ENCODE results near the gene DIPK1C.

Gene DIPK1C

DNA sequence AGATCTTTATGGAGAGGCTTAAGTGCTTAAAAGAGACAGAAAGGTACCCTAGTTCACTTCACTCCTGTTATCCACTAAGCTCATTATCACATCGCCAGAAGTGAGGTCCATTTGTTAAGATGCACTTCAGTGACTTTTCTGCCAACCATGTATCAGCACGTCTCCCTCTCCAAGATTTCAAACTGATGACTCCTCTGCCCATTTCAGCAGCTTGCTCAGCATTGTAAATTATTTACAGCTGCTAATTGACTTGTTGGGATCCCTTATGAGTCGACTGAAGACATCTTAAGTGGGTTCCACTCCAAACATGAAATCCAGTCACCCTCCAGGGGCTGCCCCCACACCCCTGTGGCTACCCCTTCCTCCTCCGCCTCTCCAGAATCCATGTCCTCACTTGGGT is 37.3 kb downstream of the DIPK1C start:
- DNase-seq (ENCODE audit: low read depth in 2 of 2) = no peak

DNA sequence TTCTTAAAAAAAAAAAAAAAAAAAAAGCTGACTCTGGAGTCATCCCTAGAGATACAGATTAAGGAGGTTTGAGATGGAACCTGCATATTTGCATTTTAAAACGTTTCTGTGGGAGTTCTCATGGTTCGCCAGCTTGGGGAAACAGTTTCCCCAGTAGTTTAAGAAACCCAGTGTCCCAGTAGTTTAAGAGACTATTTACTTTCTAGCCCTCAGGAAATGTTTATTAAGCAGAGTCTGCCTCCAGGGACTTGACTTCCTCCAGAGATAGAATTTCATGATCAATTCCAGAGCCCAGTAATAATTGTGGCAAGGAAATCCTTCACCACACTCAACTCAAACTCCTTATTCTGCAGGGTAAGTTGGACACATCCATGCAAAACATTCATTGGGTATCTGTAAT is 39.1 kb downstream of the DIPK1C start:
- no peak for DNase-seq (ENCODE audit: low read depth in 2 of 2)

DNA sequence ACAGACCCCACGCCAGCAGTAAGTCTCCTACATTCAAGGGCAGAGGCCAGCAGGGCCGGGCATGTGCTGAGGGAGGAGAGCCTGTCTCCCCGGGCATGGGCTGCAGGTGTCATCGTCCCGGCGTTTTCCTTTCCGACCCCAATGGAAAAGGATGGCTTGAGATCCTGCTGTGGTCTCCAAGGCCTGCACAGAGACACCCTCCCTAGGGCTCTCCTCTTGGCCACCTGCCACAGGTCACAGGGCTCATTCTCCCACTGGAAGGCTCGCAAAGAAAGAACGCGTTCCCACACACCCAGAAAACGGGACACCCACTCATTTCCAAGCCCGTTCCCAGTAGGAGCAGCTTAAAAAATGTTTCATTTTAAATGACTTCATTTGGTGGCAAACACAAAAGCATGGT is 41.0 kb downstream of the DIPK1C start:
- no peak for DNase-seq (ENCODE audit: low read depth in 2 of 2)

DNA sequence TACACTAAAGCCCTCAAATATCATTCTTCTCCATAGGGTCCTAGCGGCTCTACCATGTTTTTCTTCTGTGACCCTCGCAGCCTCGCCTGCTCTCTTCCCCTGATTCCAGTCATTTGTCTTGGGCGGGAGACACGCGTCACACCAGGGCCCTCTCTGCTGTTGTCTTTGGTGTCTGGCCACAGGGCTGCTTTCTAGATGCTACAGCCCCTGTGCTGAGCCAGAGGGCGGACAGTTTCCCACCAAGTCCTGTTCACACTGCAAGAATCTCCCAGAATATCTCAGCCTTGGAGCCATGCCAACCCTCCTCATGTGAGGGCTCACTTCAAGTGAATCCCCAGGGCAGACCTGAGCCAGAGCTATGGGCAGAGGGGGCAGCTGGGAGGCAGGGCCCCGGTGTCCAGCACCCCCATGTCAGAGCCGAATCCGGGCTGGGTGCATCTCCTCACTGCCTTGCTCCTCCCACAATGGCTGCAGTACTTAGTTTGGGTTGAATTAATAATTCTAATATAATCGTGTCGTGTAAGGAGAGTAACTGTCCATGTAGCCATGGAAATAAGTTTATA is 42.1 kb downstream of the DIPK1C start:
- no peak for DNase-seq (ENCODE audit: low read depth in 2 of 2)

DNA sequence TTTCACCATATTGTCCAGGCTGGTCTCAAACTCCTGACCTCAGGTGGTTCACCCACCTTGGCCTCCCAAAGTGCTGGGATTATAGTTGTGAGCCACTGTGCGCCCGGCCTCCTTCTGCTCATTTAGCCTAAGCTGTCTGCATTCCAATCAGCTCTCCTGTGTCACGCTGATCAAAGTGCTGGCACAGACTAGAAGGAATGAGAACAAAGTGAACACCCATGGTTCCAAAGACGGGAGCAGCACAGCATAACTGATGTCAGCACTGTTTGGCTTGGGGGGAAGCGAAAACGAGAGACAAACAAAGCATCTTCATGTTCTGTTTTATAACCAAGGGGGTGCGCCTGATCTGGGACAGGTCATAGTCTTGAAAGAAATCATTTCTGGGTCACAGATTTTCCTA is 43.3 kb downstream of the DIPK1C start:
- no peak for DNase-seq (ENCODE audit: low read depth in 2 of 2)

DNA sequence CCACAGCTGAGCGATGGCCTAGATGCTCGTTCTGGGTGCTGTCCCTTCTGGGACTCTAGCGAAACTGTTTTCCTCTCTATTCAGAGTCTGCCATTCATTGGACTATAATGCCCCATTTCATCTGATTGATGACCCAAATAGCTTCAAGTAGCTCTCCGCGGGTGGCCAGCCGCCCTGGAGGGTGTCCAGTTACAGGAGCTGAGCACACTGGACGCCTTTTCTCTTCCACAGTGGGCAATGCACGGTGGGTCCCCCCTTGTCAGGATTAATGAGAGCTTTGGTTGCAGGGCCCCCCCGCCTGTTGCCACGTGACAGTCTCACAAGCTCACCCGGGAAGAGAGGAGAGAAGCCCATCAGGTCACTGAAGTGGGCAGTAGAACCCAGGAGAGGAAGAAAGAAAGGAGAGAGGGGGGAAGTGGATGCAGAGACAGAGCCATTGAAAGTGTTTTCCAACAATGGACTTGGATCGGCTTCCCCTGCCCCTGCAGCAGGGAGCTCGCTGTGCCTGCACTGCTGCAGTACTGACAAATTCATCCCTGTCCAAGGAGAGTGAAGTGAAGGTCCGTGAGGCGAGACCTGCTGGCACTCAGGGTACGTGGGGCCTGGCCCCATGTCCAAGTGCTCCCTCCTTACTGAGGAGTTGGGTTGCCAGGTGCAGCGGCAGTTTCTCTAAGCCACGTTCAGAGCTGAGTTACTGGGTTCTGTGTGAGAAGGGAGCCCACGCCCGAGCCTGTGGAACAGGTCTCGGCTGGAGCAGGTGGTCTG is 44.8 kb downstream of the DIPK1C start:
- DNase-seq (ENCODE audit: low read depth in 2 of 2) = no peak

DNA sequence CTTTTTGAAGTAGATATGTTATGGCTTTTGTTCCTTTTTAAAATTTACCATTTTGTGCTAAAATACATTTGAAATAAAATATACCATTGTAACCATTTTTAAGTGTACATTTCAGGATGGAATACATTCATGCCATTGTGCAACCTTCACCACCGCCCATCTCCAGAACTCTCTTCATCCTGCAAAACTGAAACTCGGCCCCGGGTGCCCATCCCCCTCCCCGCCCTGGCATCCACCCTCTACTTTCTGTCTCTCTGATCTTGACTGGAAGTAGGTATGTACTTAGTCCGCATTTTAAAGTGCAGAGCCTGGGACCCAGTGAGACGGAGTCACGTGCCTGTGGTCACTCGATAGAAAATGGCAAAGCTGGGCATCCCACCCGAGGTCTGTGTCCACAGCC is 45.6 kb downstream of the DIPK1C start:
- no peak for DNase-seq (ENCODE audit: low read depth in 2 of 2)

DNA sequence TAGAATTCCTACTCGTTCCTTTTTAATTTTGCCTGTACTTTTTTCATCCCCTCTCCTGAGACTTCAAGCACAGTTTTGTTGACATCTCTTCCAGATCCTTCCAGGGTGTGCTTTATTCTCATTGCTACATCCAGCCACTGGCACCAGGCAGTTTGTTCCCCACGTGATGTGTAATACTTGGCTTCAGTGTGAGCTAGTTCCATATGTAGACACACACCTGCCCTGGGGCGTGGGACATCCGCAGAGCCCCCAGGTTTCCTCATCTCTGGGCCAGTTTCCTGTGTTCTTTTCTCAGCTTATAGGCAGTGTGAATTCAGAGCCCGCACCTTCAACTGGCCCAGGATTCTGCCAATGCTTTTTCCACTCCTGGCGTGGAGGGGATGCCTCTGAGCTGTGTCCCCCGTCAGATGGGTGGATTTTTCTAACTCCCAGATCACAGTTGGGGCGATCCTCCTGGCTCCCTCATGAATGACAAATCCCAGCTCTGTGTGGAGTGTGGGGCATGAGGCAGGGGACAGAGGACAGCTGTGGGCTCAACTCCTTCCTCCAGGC is 46.6 kb downstream of the DIPK1C start:
- no peak for DNase-seq (ENCODE audit: low read depth in 2 of 2)

DNA sequence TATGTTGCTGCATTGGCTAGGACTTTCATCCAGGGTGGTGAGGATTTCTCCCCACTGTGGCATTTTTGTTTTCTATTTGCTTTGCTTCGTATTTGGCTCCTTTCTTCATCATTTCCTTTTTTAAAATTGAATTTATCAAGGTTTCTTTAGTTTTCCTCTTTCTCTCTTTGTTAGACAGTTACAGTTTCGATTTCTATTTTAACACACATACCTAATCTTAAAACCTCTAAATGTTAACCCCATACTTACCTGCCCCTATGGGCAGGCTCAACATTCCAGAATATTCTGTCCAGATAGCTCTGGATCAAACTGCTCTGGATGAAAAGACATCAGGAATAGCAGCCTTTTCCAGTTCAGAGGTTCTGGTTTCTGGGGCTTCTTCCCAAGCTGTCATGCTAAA is 49.2 kb downstream of the DIPK1C start:
- no peak for DNase-seq (ENCODE audit: low read depth in 2 of 2)

DNA sequence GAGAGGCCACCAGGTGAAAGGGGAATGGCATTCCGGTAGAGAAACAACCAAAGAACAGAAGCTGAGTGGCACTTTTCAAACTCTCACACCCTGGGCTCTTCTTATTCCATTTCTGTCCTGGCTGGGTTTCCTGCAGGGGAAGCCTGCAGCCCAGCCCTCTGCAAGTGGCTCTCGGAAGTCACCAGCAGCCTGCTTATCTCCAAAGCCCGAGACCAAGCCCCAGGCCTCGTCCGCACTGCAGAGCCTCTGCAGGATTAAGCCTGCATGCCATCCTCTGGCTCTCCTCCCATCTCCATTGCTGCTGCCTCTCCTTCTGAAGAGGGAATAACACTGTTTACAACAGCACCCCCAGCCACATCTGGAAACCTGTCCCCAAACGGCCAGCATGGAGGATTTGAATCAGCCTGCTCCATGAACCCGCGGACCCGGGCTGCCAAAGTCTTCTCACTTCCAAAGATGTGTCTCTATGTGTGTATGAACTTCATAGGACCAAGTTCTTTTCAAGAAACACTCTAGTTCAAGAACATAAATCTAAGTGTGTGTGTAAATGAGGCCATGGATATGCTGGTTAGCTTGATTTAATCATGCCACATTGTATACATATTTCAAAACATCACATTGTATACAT is 54.2 kb downstream of the DIPK1C start:
- DNase-seq (ENCODE audit: low read depth in 2 of 2) = no peak

DNA sequence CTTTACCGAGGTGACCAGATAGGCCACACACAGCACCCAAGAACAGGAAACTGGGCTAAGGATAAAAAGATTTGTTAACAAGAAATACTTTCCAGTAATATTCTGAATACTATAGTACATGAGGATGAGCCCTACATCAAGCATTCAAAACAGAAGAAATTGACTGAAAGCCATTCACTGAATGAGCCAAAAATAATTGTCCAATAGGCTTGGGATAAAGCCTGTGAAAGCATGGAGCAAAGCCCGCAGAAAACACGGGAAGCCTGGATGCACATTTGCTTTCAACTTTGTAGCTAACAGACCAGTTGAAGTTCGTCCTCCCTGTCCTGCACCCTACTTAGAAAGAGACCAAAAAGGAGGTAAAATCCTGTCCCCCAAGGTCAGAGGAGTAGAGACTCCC is 56.3 kb downstream of the DIPK1C start:
- DNase-seq (ENCODE audit: low read depth in 2 of 2) = no peak

DNA sequence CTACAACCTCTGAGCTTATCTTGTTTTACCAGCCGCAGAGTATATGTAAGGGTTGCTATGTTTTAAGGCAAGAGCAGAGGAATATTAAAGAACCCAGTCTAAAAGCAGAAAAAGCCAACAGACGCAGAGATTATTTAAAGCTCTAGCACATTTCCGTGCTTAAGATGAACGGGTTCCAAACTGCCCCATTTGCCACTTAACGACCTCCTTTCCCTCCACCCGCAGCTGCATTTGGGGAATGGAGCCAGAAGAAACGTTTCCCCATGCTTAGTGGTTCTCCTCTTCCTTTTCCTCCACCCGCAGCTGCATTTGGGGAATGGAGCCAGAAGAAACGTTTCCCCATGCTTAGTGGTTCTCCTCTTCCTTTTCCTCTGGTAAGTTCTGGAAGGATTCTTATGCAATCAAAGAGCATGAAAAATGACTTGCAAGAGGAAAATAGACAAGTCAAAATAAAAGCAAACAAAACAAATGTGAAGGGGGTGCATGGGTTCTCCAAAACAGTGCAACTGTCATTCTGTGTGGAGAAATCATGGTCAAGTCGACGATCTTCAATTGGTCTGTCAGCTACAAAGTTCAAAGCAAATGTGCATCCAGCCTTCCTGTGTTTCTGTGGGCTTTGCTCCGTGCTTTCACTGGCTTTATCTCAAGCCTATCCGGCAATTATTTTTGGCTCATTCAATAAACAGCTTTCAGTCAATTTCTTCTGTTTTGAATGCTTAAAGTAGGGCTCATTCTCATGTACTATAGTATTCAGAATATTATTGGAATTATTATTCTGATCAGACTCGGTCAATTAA is 57.8 kb downstream of the DIPK1C start:
- DNase-seq (ENCODE audit: low read depth in 2 of 2) = no peak

DNA sequence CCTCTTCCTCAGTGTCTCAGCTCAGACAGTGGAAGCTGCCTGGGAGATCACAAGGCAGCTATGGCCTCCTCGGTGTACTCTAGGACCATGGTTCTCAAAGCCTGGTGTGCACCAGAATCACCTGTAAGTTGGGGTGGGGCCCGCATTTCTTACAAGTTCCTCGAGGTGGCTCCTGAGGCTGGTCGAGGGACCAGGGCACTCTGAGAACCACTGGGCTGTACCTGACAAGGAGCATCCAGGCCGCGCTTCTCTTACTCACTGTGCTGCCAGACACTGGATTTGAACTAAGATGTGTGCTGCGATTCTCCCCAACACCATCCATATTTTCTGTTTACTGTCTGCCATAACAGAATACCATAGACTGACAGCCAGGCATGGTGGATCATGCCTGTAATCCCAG is 59.5 kb downstream of the DIPK1C start:
- no peak for DNase-seq (ENCODE audit: low read depth in 2 of 2)

DNA sequence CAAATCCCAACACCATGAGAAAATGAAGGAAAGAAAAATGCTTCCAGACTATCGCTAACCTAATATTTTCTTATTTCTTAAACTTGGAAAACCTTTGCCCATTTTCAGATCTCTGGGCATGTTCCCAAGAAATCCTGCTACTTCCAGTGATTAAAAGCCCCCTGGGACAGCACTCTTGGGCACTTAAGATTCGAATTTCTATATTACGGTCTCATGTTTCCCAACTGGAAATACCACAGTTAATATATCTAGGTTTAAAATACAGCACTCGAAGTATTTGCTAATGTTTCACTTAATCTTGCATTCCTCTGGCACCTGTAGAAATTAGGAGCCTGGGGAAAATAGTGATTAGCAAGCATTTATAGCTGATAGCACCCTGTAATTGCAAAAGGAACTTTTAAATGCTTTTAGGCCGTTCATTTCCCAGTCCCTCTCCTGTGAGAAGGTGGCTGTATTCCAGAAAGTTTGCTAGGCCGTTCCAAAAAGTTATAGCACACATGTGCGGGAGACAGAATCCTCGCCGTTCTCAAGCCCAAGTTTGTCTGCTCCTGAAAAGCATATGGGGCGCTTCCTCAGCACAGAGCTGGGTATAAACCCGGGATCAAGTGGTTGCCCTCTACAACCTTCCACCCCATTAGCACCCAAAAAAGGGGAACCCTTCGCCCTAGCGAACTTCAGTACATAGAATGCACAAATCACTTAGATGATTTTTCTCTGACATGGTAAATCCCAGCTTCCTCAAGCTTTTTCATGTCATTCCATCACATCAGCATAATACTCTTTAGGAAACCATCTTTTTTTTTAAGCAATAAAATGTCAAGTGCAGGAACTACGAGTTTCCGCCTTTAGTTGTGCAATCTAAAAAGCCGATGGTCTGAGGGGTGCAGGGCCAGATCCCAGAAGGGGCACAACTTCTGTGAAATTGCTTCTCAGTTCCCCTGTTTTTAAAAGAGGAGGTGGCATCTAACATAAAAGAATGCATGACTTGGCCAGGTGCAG is 60.6 kb downstream of the DIPK1C start:
- no peak for DNase-seq (ENCODE audit: low read depth in 2 of 2)

DNA sequence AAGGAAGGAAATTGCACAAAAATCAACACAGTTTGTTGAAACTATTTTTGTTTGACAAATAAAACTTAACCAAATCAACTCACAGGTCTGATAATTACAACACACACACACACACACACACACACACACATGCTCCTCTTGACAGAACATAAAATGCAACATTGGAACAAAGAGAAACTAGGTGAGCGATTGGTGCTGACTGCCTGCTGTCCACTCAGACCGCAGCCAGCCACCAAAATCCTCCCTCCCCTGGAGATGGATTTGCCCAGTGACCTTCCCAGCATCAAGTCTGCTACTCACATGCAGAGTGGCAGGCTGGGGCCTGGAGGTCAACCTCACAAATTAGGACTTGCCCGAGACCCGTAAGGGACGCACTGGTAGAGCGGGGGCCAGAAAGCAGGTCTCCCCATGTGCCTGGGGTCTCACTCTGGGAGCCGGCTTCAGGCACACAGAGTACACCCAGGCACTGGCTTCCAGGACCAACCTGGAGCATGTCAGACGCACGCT is 61.4 kb downstream of the DIPK1C start:
- no peak for DNase-seq (ENCODE audit: low read depth in 2 of 2)

DNA sequence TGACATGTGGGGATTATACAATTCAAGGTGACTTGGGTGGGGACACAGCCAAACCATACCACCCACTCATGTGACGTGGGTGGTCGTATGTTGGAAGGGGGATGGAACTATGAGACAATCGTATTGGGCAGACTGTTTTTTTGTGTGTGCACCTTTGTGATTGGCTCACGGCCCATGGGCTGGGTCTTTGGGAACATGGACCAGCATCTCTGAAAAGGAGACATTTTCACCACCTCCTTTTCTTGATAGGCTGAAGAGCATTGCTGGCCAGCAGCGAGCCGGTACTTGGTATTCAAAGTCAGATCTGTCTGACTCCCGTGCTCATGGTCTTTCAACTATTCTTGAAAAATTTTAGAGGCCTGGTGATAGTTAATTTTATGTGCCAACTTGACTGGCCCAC is 62.1 kb downstream of the DIPK1C start:
- DNase-seq (ENCODE audit: low read depth in 2 of 2) = no peak

DNA sequence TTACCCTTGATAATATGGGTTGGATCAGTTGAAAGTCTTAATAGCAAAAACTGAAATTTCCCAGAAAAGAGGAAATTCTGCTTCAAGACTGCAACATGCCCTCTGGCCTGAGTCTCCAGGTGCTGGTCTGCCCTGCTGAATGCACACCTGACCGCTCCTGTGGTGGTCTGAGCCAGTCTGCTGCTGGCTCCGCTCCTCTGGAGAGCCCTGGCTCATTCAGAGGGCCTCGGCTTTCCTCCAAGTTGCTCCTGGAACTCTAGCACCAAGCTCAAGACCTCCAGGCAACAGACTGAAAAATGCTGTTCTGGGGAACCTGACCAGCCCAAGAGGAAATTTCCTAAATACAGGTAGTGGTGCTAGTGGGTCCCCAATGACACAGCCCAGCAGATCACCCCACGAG is 64.8 kb downstream of the DIPK1C start:
- no peak for DNase-seq (ENCODE audit: low read depth in 2 of 2)

DNA sequence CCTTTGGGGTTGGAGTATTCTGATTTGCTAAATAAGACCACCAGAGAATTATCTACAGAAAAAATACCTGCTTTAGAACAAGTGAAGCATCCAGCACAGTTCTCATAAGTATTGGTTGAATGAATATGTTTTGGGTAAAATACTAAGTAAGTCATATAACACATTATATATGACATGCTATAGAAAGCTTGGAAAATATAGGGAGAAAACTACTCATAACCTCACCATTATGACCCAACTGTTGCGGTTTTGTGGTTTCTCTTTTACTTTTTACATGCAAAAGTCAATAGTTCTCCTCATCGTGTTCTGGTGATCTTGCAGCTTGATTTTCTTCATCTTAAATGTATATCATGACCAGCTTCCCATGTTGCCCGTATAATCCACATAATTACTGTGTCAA is 66.2 kb downstream of the DIPK1C start:
- no peak for DNase-seq (ENCODE audit: low read depth in 2 of 2)

DNA sequence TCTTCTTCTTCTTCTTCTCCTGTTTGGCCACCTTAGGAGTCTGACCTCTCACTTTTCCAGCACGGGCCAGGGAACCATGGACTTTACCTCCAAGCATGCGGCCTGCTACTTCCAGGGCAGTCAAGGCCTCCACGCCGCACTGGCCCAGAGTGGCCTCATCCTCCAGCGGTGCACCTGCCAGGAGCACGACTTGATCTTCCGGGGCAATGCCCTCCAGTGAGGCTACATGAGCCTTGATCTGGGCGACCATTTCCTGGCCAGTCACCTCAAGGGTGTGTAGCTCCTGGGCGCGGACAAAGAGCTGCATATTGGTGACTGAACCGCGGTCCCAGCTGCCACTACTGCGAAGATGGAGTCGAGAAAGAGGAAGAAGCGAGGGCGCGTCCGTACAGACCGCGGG is 67.1 kb downstream of the DIPK1C start:
- DNase-seq (ENCODE audit: low read depth in 2 of 2) = no peak

DNA sequence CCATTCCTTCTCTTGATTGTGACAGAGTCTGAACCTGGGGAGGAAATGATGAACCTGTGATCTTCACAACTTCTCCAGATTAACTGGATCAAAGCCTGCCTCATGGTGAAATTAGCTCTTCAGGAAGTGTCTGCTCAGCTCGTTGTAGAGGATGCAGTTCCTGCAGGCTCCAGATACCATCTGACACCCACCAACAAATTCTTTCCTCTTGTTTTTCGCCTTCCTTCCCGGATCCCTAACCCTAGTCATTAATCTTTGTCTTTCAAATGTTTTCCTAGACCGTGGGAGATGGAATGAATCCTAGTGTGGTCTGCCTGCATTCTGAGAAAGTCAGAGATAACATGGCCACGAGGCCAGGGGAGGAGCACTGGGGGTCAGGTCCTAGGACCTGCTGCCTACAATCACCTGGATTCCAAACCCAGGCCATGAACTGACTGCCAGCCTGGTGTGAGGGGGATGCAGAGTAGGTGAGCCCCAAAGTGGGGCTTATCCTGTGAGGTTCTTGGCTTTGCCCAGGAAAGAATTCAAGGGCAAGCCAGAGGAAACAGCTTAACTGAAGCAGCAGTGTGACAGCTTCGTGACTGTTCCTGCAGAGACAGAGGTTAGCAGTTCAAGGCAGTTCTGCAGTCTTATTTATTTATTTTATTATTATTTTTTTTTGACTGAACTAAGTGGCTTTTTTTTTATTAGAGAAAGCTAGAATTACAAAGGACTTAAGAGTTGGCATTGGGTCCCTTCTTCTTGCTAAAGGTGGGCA is 67.8 kb downstream of the DIPK1C start:
- DNase-seq (ENCODE audit: low read depth in 2 of 2) = no peak
